ENCODE measurements around the gene LCLAT1.
"Not testable (repeated sequence)": the region's sequence is repeated elsewhere in the genome, so short reads cannot be mapped to it uniquely, and the experiment has no call there.

LCLAT1 gene

GRCh38 chr2:30612371-30612770 is 165.3 kb downstream of the LCLAT1 start:
- TF ChIP-seq CTCF (IDR thresholded peaks at IDR 0.05), result no peak
- H3K36me3 ChIP-seq (ENCODE audit: control insufficient read depth, insufficient read depth, low read length), result no peaks in the 10 kb centered on the region
- H3K27me3 ChIP-seq (ENCODE audit: control insufficient read depth, insufficient read depth, low read length), result no peaks in the 10 kb centered on the region
- H3K4me1 ChIP-seq, result no peaks in the 10 kb centered on the region
- no peak overlapping the region for H3K4me2 ChIP-seq (ENCODE audit: low read length)
- no peak overlapping the region for H2AFZ ChIP-seq
- H3K9me3 ChIP-seq (ENCODE audit: control insufficient read depth, low read length), result no peaks in the 10 kb centered on the region
- H3K4me3 ChIP-seq (ENCODE audit: low read depth, low read length), result no peak overlapping the region
- H3K9ac ChIP-seq, result no peak overlapping the region
- no peaks in the 10 kb centered on the region for H3K79me2 ChIP-seq
- no peak overlapping the region for H3K27ac ChIP-seq

GRCh38 chr2:30613001-30613400 is 166.0 kb downstream of the LCLAT1 start:
- Histone ChIP-seq H3K9ac (no peak overlapping the region), H3K4me3 (ENCODE audit: low read depth, low read length) (no peak overlapping the region), H3K79me2 (no peaks in the 10 kb centered on the region), H3K4me2 (ENCODE audit: low read length) (no peak overlapping the region), H2AFZ (no peak overlapping the region), H3K9me3 (ENCODE audit: control insufficient read depth, low read length) (no peaks in the 10 kb centered on the region), H3K27me3 (ENCODE audit: control insufficient read depth, insufficient read depth, low read length) (no peaks in the 10 kb centered on the region), H3K36me3 (ENCODE audit: control insufficient read depth, insufficient read depth, low read length) (no peaks in the 10 kb centered on the region), H3K4me1 (no peaks in the 10 kb centered on the region), H3K27ac (no peak overlapping the region)
- TF ChIP-seq CTCF (IDR thresholded peaks at IDR 0.05), result no peak

- not testable (repeated sequence) for H3K9ac ChIP-seq; H3K4me1 ChIP-seq; H3K27me3 ChIP-seq (ENCODE audit: control insufficient read depth, insufficient read depth, low read length); H2AFZ ChIP-seq; H3K79me2 ChIP-seq; H3K36me3 ChIP-seq (ENCODE audit: control insufficient read depth, insufficient read depth, low read length); H3K9me3 ChIP-seq (ENCODE audit: control insufficient read depth, low read length); H3K4me2 ChIP-seq (ENCODE audit: low read length); H3K4me3 ChIP-seq (ENCODE audit: low read depth, low read length); H3K27ac ChIP-seq
Measured at GRCh38 chr2:30614227-30614626, 167.2 kb downstream of the LCLAT1 start.

- H3K4me1 ChIP-seq, result no peaks in the 10 kb centered on the region
- H3K9me3 ChIP-seq (ENCODE audit: control insufficient read depth, low read length), result no peaks in the 10 kb centered on the region
- no peaks in the 10 kb centered on the region for H3K36me3 ChIP-seq (ENCODE audit: control insufficient read depth, insufficient read depth, low read length)
- H3K27ac ChIP-seq, result no peak overlapping the region
- no peak overlapping the region for H2AFZ ChIP-seq
- H3K79me2 ChIP-seq, result no peaks in the 10 kb centered on the region
- H3K27me3 ChIP-seq (ENCODE audit: control insufficient read depth, insufficient read depth, low read length), result no peaks in the 10 kb centered on the region
- no peak overlapping the region for H3K9ac ChIP-seq
- no peak overlapping the region for H3K4me3 ChIP-seq (ENCODE audit: low read depth, low read length)
- TF ChIP-seq CTCF (IDR thresholded peaks at IDR 0.05), result no peak
- H3K4me2 ChIP-seq (ENCODE audit: low read length), result no peak overlapping the region
Measured at GRCh38 chr2:30615926-30616325, 168.9 kb downstream of the LCLAT1 start.

- H2AFZ ChIP-seq, result no peak overlapping the region
- H3K79me2 ChIP-seq, result no peaks in the 10 kb centered on the region
- no peak overlapping the region for H3K4me2 ChIP-seq (ENCODE audit: low read length)
- no peaks in the 10 kb centered on the region for H3K9me3 ChIP-seq (ENCODE audit: control insufficient read depth, low read length)
- no peak overlapping the region for H3K27ac ChIP-seq
- no peak for TF ChIP-seq CTCF (IDR thresholded peaks at IDR 0.05)
- no peak overlapping the region for H3K9ac ChIP-seq
- no peaks in the 10 kb centered on the region for H3K4me1 ChIP-seq
- H3K36me3 ChIP-seq (ENCODE audit: control insufficient read depth, insufficient read depth, low read length), result no peaks in the 10 kb centered on the region
- no peaks in the 10 kb centered on the region for H3K27me3 ChIP-seq (ENCODE audit: control insufficient read depth, insufficient read depth, low read length)
- no peak overlapping the region for H3K4me3 ChIP-seq (ENCODE audit: low read depth, low read length)
Measured at GRCh38 chr2:30620102-30620501, 173.1 kb downstream of the LCLAT1 start.
